SKM-1 (cell line): ENCODE results near the gene C5orf63.
"Not testable (repeated sequence)": the region's sequence is repeated elsewhere in the genome, so short reads cannot be mapped to it uniquely, and the experiment has no call there.

Source experiments
- DNase-seq: peaks from one replicate; lab custom pipeline; 2025; ENCODE audit not compliant: unreplicated experiment; lab: John Stamatoyannopoulos, UW

The C5orf63 gene

DNA sequence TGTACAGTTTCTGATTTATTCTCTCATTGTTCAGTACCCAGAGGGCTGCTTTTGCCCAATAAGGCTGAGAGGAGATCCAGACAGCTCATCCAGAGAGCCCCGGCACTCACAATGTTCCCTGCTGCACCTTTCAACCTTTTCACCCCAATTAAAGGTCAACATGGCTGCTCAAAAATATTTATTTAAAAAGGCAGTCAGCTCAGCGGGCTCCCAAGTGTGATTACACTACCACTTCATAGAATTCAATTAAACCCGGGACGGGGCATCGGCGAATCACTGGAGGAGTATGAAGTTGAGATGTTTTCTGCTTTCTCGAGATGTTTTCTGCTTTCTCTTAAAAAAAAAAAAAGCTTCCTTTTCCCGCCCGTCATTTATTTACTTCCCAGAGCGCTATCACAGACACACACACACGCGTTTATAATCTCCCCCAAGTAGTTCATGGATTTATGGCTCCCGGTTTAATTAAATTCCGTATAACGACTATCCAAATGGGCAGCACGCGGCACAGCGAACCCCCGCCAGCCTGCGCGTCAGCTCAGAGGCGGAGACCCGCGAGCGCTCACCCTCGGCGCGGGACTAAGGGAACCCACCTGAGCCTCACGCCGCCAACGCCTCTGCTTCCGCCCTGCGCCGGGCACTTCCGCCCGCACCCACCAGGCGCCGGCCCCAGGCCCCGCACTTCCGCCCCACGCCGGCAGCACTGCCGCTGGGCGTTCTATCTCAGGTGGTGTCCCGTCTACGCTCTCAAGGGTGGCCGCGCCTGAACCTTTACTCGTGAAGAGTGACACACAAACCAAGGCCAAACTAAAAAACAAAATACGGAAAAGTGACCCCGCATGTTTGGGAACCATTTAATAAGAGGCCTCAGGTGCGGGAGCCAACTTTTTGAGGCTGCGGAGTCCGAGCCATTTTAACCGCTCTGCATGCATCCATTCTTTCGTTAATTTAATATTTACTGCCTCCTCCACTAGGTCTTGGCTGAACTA lies at the start of gene C5orf63:
TSS of gene C5orf63 (minus strand) at position 642 of the 986 bp plus-strand sequence. CDS start 14,507 bp downstream, outside the sequence.
- no peak for DNase-seq

DNA sequence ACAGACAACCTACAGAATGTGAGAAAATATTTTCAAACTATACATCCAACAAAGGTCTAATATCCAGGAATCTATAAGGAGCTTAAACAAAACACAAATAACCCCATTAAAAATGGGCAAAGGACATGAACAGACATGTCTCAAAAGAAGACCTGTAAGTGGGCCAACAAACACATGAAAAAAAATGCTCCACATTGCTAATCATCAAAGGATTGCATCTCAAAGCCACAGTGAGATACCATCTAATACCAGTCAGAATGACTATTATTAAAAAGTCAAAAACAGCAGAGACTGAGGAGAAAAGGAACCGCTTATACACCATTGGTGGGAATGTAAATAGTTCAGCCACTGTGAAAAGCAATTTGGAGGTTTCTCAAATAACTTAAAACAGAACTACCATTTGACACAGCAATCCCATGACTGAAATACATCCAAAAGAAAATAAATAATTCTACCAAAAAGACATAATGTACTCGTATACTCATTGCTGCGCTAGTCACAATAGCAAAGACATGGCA lies 39.1 kb upstream of the C5orf63 start:
- no peak for DNase-seq

DNA sequence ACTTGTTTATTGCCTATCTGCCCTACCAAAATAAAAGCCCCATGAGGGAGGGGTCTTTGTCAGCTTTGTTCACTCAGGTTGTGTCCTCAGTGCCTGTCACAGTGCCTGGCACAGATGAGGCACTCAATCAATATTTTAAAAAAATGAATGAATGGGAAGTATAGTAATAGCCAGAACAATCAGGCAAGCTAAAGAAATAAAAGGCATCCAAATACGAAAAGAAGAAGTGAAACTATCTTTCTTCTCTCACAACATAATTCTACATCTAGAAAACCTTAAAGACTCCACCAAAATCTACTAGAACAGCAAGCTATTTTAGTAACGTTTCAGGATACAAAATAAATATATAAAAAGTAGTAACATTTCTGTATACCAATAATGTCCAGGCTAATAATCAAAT lies 37.8 kb upstream of the C5orf63 start:
- DNase-seq = no peak

DNA sequence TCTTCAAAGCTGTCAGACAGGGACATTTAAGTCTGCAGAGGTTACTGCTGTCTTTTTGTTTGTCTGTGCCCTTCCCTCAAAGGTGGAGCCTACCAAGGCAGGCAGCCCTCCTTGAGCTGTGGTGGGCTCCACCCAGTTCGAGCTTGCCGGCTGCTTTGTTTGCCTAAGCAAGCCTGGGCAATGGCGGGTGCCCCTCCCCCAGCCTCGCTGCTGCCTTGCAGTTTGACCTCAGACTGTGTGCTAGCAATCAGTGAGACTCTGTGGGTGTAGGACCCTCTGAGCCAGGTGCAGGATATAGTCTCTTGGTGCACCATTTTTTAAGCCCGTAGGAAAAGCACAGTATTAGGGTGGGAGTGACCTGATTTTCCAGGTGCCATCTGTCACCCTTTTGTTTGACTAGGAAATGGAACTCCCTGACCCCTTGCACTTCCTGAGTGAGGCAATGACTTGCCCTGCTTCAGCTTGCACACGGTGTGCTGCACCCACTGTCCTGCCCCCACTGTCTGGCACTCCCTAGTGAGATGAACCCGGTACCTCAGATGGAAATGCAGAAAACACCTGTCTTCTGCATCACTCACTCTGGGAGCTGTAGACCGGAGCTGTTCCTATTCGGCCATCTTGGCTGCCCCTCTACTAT lies 35.4 kb upstream of the C5orf63 start:
- DNase-seq = not testable (repeated sequence)

DNA sequence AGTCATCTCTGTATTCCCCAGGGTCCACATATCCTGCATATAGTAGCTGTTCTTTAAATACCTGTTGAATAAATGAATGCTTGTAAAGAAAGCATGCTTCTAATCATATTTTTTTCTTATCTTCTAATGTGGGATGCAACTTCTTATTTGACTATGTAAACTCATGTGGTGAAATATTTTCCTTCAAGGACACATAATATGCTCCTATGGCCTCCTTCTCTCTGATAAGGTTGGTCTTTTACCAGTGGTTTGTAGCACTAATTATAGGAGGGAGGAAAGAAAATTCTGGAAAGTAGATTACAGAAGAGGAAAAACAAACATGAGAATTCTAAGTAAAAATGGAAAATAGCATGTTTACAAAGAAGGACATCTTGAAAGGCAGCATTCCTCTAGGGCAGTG lies 28.6 kb upstream of the C5orf63 start:
- DNase-seq = no peak

DNA sequence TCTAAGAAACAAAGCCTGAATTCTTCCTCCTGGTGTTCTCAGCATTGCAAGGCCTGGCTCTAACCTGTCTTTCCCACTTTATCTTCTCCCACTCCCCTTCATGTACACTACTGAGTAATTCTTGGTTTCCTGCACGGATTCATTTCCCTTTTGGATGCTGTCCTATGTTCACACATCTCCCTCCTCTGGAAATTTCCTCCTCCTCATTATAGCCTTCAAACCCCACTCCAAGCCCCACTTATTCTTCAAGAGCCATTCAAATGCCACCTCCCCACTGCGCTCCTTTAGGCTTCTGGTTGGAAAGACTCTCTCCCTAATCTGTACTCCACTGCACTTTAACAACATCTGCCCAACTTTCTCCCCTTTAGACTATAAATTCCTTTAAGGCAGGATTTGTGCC lies 28.2 kb upstream of the C5orf63 start:
- DNase-seq = no peak

DNA sequence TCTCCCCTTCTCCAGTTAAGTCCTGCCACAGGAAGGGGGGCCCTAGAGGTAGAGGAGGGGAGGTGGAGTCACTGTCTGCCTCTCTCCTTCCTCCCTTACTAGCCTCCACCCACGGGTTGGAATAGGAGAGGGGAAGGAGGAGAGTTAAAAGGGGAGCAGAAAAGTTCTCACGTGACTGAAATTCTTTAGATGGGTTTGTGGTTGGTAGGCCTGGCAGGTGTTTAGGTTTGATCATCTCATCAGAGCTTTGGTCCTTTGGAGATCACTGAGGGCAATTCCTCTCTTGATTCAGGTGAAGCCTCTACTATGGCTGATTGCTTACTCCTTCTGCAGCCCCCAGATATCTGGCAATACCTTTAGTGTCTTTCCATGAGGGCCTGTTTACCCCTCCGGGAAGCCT lies 24.9 kb upstream of the C5orf63 start:
- no peak for DNase-seq

DNA sequence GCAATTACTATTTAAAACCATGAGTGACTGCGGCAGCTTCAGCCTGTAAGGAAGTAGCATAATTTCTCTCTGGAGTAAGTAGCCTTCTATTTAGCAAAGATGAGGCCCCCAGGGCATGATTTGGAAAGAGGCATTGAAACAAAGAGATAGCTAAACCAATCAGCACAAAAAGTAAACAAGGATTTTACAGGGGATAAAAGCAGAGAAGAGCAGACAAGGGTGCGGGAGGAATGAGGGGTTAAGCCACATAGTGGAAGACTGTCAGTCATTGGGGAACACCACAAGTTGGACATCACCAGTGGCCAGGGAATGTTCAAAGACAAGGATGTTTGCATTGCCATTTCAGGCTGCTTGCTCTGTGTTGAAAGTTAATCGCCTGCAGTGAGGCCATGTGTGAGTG lies 24.0 kb upstream of the C5orf63 start:
- no peak for DNase-seq

DNA sequence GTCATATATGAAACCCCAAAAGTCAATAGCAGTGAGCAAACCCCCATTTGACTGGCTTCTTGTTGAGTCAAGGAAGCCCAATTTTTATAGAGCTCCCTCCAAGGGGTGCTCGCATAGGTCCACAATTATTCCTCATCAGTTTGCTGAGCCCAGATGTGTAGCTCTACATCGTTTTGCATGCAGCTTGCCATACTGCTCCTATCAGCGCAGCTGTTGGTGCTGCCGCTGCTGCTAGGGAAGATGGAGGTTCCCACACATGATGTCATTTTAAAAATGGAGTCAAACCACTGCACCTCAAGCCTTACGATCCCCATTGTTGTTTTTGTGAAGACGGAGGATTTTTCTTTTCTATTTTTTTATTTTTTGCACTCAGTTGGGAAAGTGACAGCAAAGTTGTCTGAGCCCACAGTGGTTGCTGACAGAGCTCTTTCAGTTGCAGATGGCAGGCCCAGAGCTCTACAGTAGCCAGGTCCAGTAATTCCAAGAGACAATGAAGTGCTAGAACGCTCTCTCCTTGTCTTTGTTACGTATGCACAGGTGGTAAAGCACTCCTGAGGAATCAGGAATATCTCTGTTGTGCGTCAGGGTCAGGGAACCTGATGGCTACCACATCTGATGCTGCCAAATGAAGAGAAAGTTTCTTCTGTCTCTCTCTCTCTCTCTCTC lies 23.2 kb upstream of the C5orf63 start:
- DNase-seq = no peak

DNA sequence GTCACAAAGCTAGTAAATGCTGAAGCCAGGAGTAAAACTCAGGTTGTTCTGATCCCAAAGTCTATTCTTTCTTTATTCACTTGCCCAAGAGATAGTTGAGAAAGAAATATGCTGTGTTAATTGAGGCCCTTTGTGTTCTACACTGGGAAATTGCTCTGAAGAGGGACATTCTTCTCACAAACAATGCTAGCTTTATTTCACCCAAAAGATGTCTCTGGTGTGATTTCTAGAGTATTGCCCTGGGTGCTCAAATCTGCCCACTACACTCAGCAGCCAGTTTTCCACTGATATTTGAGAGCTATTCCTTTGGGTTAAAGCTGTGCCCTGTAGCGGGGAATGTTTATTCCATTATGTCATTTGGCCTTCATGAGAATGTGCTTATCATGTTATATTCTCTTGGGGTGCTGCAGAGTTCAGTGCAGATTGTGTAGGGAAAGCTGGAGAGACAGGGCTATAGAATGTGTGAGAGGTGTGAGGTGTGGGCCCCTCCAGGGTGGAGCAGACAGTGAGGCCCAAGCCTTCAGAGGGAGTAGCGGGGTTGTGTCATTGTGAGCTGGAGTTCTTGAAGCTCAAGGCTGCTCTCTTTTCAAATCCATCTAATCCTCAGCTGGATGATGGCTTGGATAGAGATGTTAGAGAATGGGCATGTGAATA lies 21.0 kb upstream of the C5orf63 start:
- DNase-seq = no peak

DNA sequence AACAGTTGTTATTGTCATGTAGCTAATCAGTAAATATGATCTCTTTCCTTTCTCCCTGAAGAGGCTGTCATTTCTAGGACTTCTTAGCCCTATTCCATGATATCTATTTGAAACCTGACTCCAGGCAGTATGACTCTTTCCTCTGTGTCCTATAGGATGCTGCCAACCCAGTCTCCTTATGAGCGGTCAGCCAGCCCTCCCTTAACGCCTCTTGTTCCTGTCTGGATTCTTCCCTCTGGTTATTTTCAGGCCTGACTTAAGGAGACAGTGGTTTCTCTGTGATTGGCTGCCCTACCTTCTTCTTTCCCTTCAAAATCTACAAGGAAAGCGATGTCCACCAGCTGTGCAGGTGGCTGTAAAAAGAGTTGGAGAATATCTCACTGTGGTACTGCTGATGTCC lies 19.4 kb upstream of the C5orf63 start:
- no peak for DNase-seq

DNA sequence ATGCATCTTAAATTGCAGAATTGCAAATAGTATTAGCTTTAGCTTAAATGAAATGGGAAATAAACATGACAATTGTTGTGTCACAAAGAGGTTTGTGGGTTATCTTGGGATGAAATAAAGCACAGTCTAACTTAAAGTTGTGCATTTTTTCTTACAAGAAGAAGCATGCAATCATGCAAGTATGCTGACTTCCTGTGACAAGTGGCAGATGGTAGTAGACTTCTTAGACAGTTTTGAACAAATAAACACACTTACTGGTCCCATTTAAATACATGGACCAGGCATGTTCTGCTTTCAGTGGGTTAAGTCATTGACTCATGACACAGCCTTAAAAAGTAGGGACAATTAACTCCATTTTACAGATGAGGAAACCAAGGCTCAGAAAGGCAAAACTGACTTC lies 15.9 kb upstream of the C5orf63 start:
- DNase-seq = no peak

DNA sequence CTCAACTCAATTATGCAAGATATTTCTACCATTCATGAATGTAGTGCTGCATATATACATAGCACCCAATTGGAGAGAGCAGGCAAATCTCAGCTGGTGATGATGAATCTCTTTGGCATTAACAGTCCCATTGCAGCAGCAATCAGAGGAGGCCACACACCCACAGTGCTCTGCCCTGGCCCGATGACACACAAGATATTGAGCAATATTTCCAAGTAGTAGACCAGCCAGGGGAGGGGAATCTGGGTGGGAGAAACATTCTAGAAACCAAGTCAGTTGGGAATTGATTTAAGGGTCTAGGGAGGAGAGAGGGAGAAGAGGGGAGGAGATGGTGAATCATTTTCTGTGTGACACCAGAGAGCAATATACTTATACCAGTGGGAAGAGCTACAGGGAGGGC lies 14.9 kb upstream of the C5orf63 start:
- DNase-seq = no peak

DNA sequence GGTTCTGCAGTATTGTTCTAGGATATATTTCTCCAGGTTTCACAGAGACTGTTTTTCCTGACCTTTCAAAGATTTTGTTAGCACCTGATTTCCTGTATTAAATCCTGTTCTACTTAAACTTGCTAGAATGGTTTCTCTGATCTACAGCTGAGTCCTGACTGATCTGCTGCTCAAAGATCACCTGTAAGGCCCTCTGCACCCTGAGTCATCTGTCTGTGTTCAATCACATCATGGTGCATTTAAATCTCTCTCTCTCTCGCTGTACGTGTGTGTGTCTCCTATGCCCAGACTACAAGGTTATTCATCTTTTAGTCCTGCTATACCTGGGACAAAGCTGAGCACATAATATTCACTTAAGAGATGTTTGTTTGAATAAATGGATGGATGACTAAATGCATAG lies 13.3 kb upstream of the C5orf63 start:
- no peak for DNase-seq

DNA sequence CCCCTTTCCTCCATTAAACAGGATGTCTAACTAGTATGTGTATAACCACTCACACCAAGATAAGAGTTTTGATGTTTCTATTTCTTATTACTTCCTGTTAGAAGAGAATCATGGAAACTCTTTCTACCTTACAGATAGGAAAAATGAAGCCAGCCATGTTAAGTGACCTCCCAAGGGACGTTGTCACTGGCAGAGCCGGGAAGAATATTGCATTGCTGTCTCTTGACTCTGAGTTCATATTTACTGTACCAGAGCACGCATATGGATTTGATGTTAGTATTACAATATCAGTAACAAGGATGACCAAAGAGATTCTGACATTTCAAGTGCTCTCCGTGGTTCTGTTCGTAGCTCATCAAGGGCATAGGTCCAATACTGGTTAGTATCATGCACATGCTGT lies 12.5 kb upstream of the C5orf63 start:
- DNase-seq = no peak

DNA sequence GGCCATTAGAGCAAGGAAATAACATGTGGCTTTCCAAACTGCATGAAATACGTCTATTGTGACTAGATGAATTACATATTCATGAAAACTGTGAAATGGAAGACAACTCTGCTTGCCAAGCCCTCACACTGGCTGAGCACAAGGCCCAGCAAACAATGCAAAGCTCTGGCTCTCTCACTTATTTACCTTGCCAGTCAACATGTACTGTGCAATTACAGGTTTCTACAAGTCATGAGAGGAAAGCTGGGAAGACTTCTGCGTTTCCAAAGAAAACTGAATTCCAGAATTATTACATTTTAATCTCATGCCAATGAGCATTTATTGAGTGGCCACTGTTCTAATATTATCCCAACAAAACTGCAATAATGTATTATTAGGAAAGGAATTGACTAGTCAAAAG lies 12.1 kb upstream of the C5orf63 start:
- no peak for DNase-seq

DNA sequence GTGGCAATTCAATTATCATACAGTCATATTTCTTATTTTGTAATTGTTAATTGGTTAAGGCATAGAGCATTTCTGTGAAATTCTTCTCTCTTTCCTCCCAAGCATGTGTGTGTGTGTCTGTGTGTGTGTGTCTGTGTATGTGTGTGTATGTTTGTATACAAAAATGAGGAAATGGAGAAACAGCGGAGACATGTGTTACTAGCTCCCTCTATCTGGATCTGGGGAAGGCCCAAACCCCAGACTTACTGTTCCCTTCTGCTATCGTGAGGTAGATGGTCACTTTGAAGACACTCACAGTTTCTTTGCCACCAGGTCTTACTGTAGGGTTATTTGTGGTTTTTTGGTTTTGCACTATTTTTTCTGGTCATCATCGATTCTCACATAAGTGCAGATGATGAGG lies 11.4 kb upstream of the C5orf63 start:
- no peak for DNase-seq

DNA sequence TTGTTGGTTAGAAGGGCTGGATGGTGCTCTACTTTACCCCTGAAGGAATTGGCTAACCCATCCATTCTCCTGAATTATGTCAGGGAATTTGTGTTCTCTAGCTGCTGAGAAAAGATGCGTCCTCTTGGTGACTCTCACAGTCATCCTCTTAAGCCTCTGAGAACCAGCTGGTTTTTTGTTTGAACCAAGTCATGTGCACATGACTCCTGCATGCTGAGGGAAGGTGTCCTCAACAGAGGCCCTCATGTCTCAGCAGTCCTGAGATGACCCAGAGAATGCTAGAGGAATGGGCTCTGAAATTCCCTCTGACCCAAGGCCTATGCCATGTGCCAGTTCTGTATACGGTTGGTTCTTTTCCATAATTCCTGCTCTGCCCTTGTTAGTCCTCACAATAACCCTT lies 10.4 kb upstream of the C5orf63 start:
- DNase-seq = no peak

DNA sequence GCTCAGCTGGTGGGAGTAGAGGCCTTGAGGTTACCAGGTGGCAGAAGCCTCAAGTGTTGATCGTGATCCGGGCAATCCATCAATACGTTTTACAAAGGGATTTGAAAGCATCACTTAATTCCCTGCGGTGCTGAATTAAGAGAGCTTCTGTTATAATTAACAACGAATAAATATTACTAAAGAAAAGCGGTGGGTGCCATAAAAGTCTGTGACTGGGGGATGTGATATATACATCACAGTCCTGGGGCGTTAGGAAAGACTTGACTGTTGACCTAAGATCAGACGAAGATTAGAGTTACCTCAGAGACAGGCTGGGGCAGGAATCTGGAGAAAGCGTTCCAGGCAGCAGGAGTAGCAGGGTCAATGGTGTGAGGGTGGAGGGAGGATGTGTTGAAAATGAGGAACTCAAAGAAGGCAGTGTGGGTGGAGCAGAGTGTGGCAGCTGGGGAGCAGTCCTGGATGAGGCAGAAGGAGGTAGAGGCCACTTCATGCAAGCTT lies 6.7 kb upstream of the C5orf63 start:
- peak; percentile 78 for DNase-seq

DNA sequence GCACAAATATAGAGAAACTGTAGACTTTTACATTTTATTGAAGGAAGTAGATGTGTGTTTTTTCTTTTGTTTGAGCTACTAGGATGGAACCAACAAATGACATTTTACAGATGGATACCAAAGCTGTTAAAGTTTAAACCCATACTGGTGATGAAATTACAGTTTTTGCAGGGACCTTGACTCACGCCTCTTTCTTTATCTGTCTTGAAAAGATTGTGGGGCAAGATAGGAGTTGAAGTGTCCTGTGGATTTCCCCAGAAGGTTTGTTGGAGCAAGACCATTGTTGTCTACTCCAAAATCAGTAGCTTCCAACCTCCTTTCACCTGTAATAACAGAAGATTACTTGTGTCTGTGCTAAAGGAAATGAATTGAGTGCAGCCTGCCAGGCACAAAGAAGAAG lies 4.1 kb upstream of the C5orf63 start:
- no peak for DNase-seq
